ENCODE measurements around the gene ETV5. TPM values are rescaled to one million over a fixed set of nuclear protein-coding genes. Genes with fewer than 3 reads are reported as not detected.

Gene ETV5
- total and polyA plus RNA-seq, 2 donors (not counting 3 experiments of a cell fraction or from before 2014, with no cell fraction given) = 8.8 to 40.9 TPM

- BruUV-seq (replicated peaks) = no TSS peak
- intact Hi-C loops (cut with micrococcal nuclease) (loop anchor here (2.0 kb wide), 1 partner anchor 40 kb away; no protein-coding TSS in a partner anchor), dilution Hi-C loops (cut with MboI; ENCODE audit: extremely low pct_ligation_motif_present, low sequenced_read_pairs) (no loop called here)
- Histone ChIP-seq H3K27ac (ENCODE audit: insufficient read depth, low read depth, low read length) (no peak overlapping the region), H3K36me3 (ENCODE audit: control insufficient read depth in 2 of 2, extremely low read depth in 1 of 2, insufficient read depth in 2 of 2, low read length in 2 of 2) (no peaks in the 10 kb centered on the region), H3K4me1 (ENCODE audit: control insufficient read depth, extremely low read depth, insufficient read depth, low read length) (no peaks in the 10 kb centered on the region), H3K9ac (replicated peaks; ENCODE audit: extremely low read depth, insufficient read depth, low read length) (no peak overlapping the region), H3K4me2 (ENCODE audit: insufficient read depth, low read length) (no peak overlapping the region), H3K79me2 (ENCODE audit: control insufficient read depth, insufficient read depth, low read length) (no peaks in the 10 kb centered on the region), H3K9me3 (replicated peaks; ENCODE audit: control insufficient read depth, insufficient read depth, low read length) (no peaks in the 10 kb centered on the region), H2AFZ (ENCODE audit: low read depth, low read length) (no peak overlapping the region), H3K27me3 (ENCODE audit: control insufficient read depth in 2 of 2, insufficient read depth in 2 of 2, low read length in 2 of 2) (peaks cover 0 to 4% of the 10 kb centered on the region in 2 experiments), H3K4me3 (replicated peaks in 1 of 3; ENCODE audit: insufficient read depth in 1 of 3, low read depth in 1 of 3, low read length in 3 of 3) (no peak overlapping the region), H3K9me1 (replicated peaks; ENCODE audit: control insufficient read depth, extremely low read depth, insufficient read depth, low read length) (no peaks in the 10 kb centered on the region), H4K20me1 (replicated peaks; ENCODE audit: control insufficient read depth, extremely low read depth, insufficient read depth, low read length) (peaks cover 2% of the 10 kb centered on the region)
- POLR2A ChIA-PET = no interaction called here
- DNase-seq (ENCODE audit: low read depth, low spot score) (no peak), FAIRE-seq (no peak)
- TF ChIP-seq GATA2 (IDR thresholded peaks at IDR 0.05; ENCODE audit: insufficient read depth, insufficient read length, low read depth, low read length) (no peak), JUN (IDR thresholded peaks at IDR 0.05; ENCODE audit: borderline replicate concordance, insufficient read depth, insufficient read length, low read depth) (no peak), POLR2A (IDR thresholded peaks at IDR 0.05; ENCODE audit: low read depth, low read length) (no peak), FOS (IDR thresholded peaks at IDR 0.05; ENCODE audit: borderline replicate concordance, insufficient read depth, low read length) (no peak), EZH2 (IDR thresholded peaks at IDR 0.05; ENCODE audit: borderline replicate concordance, low read depth, low read length, severe bottlenecking) (no peak), POLR2AphosphoS5 (IDR thresholded peaks at IDR 0.05; ENCODE audit: insufficient read depth, low read depth, low read length) (no peak), CTCF (IDR thresholded peaks at IDR 0.05; ENCODE audit: extremely low read depth in 1 of 2, insufficient read depth in 1 of 2, low read depth in 1 of 2, low read length in 2 of 2) (no peak), MAX (IDR thresholded peaks at IDR 0.05; ENCODE audit: insufficient read depth, insufficient read length) (no peak), MYC (IDR thresholded peaks at IDR 0.05; ENCODE audit: low read depth, low read length) (no peak)
- CTCF ChIA-PET = interaction anchor here (0.6 to 1.7 kb wide), 4 partner anchors 16 to 579 kb away, joined by 3 read pairs; no protein-coding TSS in a partner anchor
Measured at GRCh38 chr3:186038360-186038759, 70.5 kb downstream of the ETV5 start.
